Fibroblast of lung (primary cell): Measurements from ENCODE around the gene TBX10.

ENCODE experiments used
- EZH2 ChIP-seq: IDR thresholded peaks from 2 replicates; pipeline ENCODE4 v1.5.1; 2012; ENCODE audit warnings: low read length, control low read depth, mild to moderate bottlenecking; ENCODE audit errors: missing control alignments
- TF ChIP-seq, protein P1 (sequence below), 2 donors: IDR thresholded peaks in 1 of 2; conservative IDR thresholded peaks in 1 of 2; 1 replicate in 1 of 2; 2 replicates in 1 of 2; pipeline ENCODE4 v1.5.1; 2011 to 2012; ENCODE audit warnings: low read length in 2 of 2, control low read depth in 1 of 2, inconsistent platforms in 1 of 2, low read depth in 1 of 2, mild to moderate bottlenecking in 1 of 2

DNA sequence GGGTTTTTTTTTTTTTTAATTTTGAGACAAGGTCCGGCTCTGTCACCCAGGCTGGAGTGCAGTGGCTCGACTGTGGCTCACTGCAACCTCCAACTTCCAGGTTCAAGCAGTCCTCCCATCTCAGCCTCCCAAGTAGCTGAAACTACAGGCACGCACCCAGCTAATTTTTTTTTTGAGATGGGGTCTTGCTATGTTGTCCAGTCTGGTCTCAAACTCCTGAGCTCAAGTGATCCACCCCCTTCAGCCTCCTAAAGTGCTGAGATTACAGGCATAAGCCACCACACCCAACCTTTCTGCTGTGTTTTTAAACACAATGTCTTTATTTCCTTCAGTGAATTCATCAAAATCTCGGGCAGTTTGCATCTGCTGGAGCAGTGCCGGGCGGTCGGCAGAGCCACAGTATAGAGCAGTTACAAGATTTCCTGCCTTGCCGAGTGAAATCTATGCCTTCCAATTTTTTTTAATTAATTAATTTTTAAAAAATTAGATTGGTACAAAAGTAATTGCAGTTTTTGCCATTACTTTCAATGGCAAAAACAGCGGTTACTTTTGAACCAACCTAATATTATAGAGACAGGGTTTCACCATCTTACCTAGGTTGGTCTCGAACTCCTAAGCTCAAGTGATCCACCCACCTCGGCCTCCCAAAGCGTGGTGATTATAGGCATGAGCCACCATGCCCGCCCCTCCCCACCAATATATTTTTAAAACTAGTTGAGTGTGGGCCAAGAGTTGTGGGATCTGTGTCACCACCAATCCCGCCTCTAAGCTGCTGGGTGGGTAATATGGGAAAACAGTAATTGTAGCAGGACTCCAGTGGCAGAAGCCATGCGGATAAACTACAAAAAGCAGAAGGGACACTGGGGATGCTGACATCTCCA lies 13.6 kb upstream of the TBX10 start:
- TF ChIP-seq, protein P1, sequence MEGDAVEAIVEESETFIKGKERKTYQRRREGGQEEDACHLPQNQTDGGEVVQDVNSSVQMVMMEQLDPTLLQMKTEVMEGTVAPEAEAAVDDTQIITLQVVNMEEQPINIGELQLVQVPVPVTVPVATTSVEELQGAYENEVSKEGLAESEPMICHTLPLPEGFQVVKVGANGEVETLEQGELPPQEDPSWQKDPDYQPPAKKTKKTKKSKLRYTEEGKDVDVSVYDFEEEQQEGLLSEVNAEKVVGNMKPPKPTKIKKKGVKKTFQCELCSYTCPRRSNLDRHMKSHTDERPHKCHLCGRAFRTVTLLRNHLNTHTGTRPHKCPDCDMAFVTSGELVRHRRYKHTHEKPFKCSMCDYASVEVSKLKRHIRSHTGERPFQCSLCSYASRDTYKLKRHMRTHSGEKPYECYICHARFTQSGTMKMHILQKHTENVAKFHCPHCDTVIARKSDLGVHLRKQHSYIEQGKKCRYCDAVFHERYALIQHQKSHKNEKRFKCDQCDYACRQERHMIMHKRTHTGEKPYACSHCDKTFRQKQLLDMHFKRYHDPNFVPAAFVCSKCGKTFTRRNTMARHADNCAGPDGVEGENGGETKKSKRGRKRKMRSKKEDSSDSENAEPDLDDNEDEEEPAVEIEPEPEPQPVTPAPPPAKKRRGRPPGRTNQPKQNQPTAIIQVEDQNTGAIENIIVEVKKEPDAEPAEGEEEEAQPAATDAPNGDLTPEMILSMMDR (conservative IDR thresholded peaks at IDR 0.05 in 1 of 2, IDR thresholded peaks at IDR 0.05 in 1 of 2; ENCODE audit: low read depth in 1 of 2, low read length in 2 of 2) = no peak
- no peak for TF ChIP-seq EZH2
